CD8-positive, alpha-beta memory T cell (primary cell): ENCODE measurements around the gene PARD6G. TPM values are rescaled to one million over a fixed set of nuclear protein-coding genes. Genes with fewer than 3 reads are reported as not detected.
A peak's percentile ranks its signal among the peaks of the same experiment; 100 is the strongest.

Experiments used
- CTCF ChIA-PET: fragments of 350-600 bp; sonication (Branson Sonifier 250); formaldehyde crosslinking; loops from one replicate; lab custom pipeline; 2021; ENCODE audit warnings: antibody characterized with exemption; lab: Charles Lee
- POLR2A ChIA-PET: fragments of 350-600 bp; sonication (Branson Sonifier 250); formaldehyde crosslinking; loops from one replicate; lab custom pipeline; 2021; ENCODE audit warnings: antibody characterized with exemption; lab: Charles Lee
- DNase-seq, 5 donors: peaks; one replicate each; pipeline versions ENCODE4 v3.0.0 to v3.0.0-alpha.2; 2020 to 2022; ENCODE audit warnings: mixed read lengths in 1 of 5
- H3K27ac ChIP-seq: one replicate; pipeline ENCODE4 v1.7.0; 2013; ENCODE audit warnings: low read depth, mild to moderate bottlenecking, low read length, moderate library complexity
- H3K27me3 ChIP-seq: 2 replicates; pipeline ENCODE4 v1.7.0; 2013; ENCODE audit warnings: low read length, mild to moderate bottlenecking; ENCODE audit not compliant: insufficient read depth, poor library complexity, severe bottlenecking
- H3K36me3 ChIP-seq: 2 replicates; pipeline ENCODE4 v1.7.0; 2013; ENCODE audit warnings: mild to moderate bottlenecking, low read length, moderate library complexity; ENCODE audit not compliant: insufficient read depth
- H3K4me1 ChIP-seq: 2 replicates; pipeline ENCODE4 v1.7.0; 2013; ENCODE audit warnings: mild to moderate bottlenecking, low read length, moderate library complexity; ENCODE audit not compliant: insufficient read depth
- H3K4me3 ChIP-seq: 2 replicates; pipeline ENCODE4 v1.7.0; 2013; ENCODE audit warnings: mild to moderate bottlenecking, low read length
- H3K9me3 ChIP-seq: 2 replicates; pipeline ENCODE4 v1.7.0; 2013; ENCODE audit warnings: mild to moderate bottlenecking, low read length
- H3K27ac Mint-ChIP-seq, 8 donors: one replicate each; pipeline ENCODE4 v1.8.0; 2020 to 2021; ENCODE audit warnings: mixed read lengths in 8 of 8, mild to moderate bottlenecking in 6 of 8, inconsistent platforms in 3 of 8, moderate library complexity in 3 of 8
- H3K27me3 Mint-ChIP-seq, 2 donors: one replicate each; pipeline ENCODE4 v1.8.0; 2020 to 2021; ENCODE audit warnings: mixed read lengths in 2 of 2, mild to moderate bottlenecking in 1 of 2, moderate library complexity in 1 of 2
- H3K36me3 Mint-ChIP-seq, 3 donors: one replicate each; pipeline ENCODE4 v1.8.0; 2020 to 2021; ENCODE audit warnings: mixed read lengths in 3 of 3, inconsistent platforms in 1 of 3, mild to moderate bottlenecking in 1 of 3
- H3K4me1 Mint-ChIP-seq, 3 donors: one replicate each; pipeline ENCODE4 v1.8.0; 2020 to 2021; ENCODE audit warnings: mixed read lengths in 3 of 3, inconsistent platforms in 1 of 3, mild to moderate bottlenecking in 1 of 3
- H3K4me3 Mint-ChIP-seq, 7 donors: one replicate each; pipeline ENCODE4 v1.8.0; 2020 to 2021; ENCODE audit warnings: mixed read lengths in 7 of 7, mild to moderate bottlenecking in 6 of 7, moderate library complexity in 4 of 7, inconsistent platforms in 2 of 7
- H3K9me3 Mint-ChIP-seq, 5 donors: one replicate each; pipeline ENCODE4 v1.8.0; 2020 to 2022; ENCODE audit warnings: mixed read lengths in 5 of 5, mild to moderate bottlenecking in 3 of 5, moderate library complexity in 2 of 5, inconsistent platforms in 1 of 5
- polyA plus RNA-seq: library from polyadenylated mRNA; unstranded; fragments of 300-500 nt; fragmentation: Illumina TruSeq; gene quantifications from one replicate; pipeline ENCODE4 v1.2.3, GENCODE V29; 2021
- total RNA-seq, 2 experiments: library from RNA; stranded (reverse); gene quantifications; one replicate each; pipeline ENCODE4 v1.2.3, GENCODE V29; 2021

Gene PARD6G
- total and polyA plus RNA-seq, 3 experiments from 2014 or later: 0.32 to 0.48 (median 0.33) TPM

GRCh38 chr18:80189531-80189865 is 57.8 kb downstream of the PARD6G start:
- Mint-ChIP-seq H3K27me3 (peaks cover 4 to 12% of the 10 kb centered on the region in 2 donors), H3K27ac (peak overlapping the region in 1 of 8 donors; percentile 60), H3K9me3 (no peaks in the 10 kb centered on the region), H3K36me3 (no peaks in the 10 kb centered on the region), H3K4me1 (no peaks in the 10 kb centered on the region), H3K4me3 (no peak overlapping the region)
- H3K36me3 ChIP-seq: no peaks in the 10 kb centered on the region
- CTCF ChIA-PET: no interaction called here
- H3K27ac ChIP-seq: no peak overlapping the region
- no peak overlapping the region for H3K4me3 ChIP-seq
- H3K27me3 ChIP-seq: no peaks in the 10 kb centered on the region
- H3K9me3 ChIP-seq: no peaks in the 10 kb centered on the region
- no peaks in the 10 kb centered on the region for H3K4me1 ChIP-seq
- no peak for DNase-seq
- POLR2A ChIA-PET: no interaction called here

GRCh38 chr18:80188643-80189530 is 58.4 kb downstream of the PARD6G start:
- Mint-ChIP-seq H3K27ac (peak overlapping the region in 1 of 8 donors; percentile 60), H3K36me3 (no peaks in the 10 kb centered on the region), H3K4me3 (no peak overlapping the region), H3K27me3 (peaks cover 2 to 6% of the 10 kb centered on the region in 2 donors), H3K4me1 (no peaks in the 10 kb centered on the region), H3K9me3 (no peaks in the 10 kb centered on the region)
- H3K27me3 ChIP-seq: no peaks in the 10 kb centered on the region
- ChIA-PET CTCF (no interaction called here), POLR2A (no interaction called here)
- no peak for DNase-seq
- no peaks in the 10 kb centered on the region for H3K9me3 ChIP-seq
- no peak overlapping the region for H3K4me3 ChIP-seq
- H3K36me3 ChIP-seq: no peaks in the 10 kb centered on the region
- H3K27ac ChIP-seq: no peak overlapping the region
- no peaks in the 10 kb centered on the region for H3K4me1 ChIP-seq

- H3K4me3 Mint-ChIP-seq: no peak overlapping the region
- Histone ChIP-seq H3K27ac (no peak overlapping the region), H3K36me3 (no peaks in the 10 kb centered on the region), H3K27me3 (no peaks in the 10 kb centered on the region), H3K4me3 (no peak overlapping the region), H3K4me1 (no peaks in the 10 kb centered on the region), H3K9me3 (no peaks in the 10 kb centered on the region)
- POLR2A ChIA-PET: no interaction called here
- no peak for DNase-seq
- no peaks in the 10 kb centered on the region for H3K36me3 Mint-ChIP-seq
- peaks cover 2 to 6% of the 10 kb centered on the region in 2 donors for H3K27me3 Mint-ChIP-seq
- no peaks in the 10 kb centered on the region for H3K4me1 Mint-ChIP-seq
- H3K27ac Mint-ChIP-seq: no peak overlapping the region
- H3K9me3 Mint-ChIP-seq: no peaks in the 10 kb centered on the region
- CTCF ChIA-PET: no interaction called here
Observed at GRCh38 chr18:80187956-80188642, 59.2 kb downstream of the PARD6G start.

- Histone ChIP-seq H3K36me3 (no peaks in the 10 kb centered on the region), H3K27ac (no peak overlapping the region), H3K9me3 (no peaks in the 10 kb centered on the region), H3K4me3 (no peak overlapping the region), H3K27me3 (no peaks in the 10 kb centered on the region), H3K4me1 (no peaks in the 10 kb centered on the region)
- Mint-ChIP-seq H3K27ac (no peak overlapping the region), H3K9me3 (no peaks in the 10 kb centered on the region), H3K4me3 (no peak overlapping the region), H3K27me3 (peaks cover 2 to 3% of the 10 kb centered on the region in 2 donors), H3K36me3 (no peaks in the 10 kb centered on the region), H3K4me1 (peaks cover 0 to 8% (median 3%) of the 10 kb centered on the region in 3 donors)
- POLR2A ChIA-PET: no interaction called here
- DNase-seq: no peak
- CTCF ChIA-PET: no interaction called here
Observed at GRCh38 chr18:80185545-80185944, 61.8 kb downstream of the PARD6G start.

- Mint-ChIP-seq H3K36me3 (no peaks in the 10 kb centered on the region), H3K4me3 (no peak overlapping the region), H3K9me3 (no peaks in the 10 kb centered on the region), H3K27ac (no peak overlapping the region), H3K27me3 (peaks cover 2 to 3% of the 10 kb centered on the region in 2 donors), H3K4me1 (peaks cover 0 to 14% (median 6%) of the 10 kb centered on the region in 3 donors)
- Histone ChIP-seq H3K4me3 (no peak overlapping the region), H3K36me3 (no peaks in the 10 kb centered on the region), H3K9me3 (no peaks in the 10 kb centered on the region), H3K27ac (no peak overlapping the region), H3K27me3 (no peaks in the 10 kb centered on the region), H3K4me1 (no peaks in the 10 kb centered on the region)
- CTCF ChIA-PET: no interaction called here
- POLR2A ChIA-PET: no interaction called here
- DNase-seq: no peak
Observed at GRCh38 chr18:80184243-80184772, 63.0 kb downstream of the PARD6G start.

- Mint-ChIP-seq H3K9me3 (no peaks in the 10 kb centered on the region), H3K4me3 (no peak overlapping the region), H3K36me3 (no peaks in the 10 kb centered on the region), H3K4me1 (peaks cover 0 to 18% (median 6%) of the 10 kb centered on the region in 3 donors), H3K27ac (peak overlapping the region in 1 of 8 donors; percentile 39), H3K27me3 (peaks cover 2 to 3% of the 10 kb centered on the region in 2 donors)
- H3K4me1 ChIP-seq: no peaks in the 10 kb centered on the region
- H3K27ac ChIP-seq: no peak overlapping the region
- POLR2A ChIA-PET: no interaction called here
- H3K36me3 ChIP-seq: no peaks in the 10 kb centered on the region
- H3K4me3 ChIP-seq: no peak overlapping the region
- no peaks in the 10 kb centered on the region for H3K27me3 ChIP-seq
- H3K9me3 ChIP-seq: no peaks in the 10 kb centered on the region
- DNase-seq: no peak
- CTCF ChIA-PET: interaction anchor here (1.1 kb wide), 1 partner anchor 26 kb away, joined by 4 read pairs; no protein-coding TSS in a partner anchor
Observed at GRCh38 chr18:80183273-80184050, 63.9 kb downstream of the PARD6G start.

- Histone ChIP-seq H3K4me1 (no peaks in the 10 kb centered on the region), H3K27ac (no peak overlapping the region), H3K27me3 (no peaks in the 10 kb centered on the region), H3K36me3 (no peaks in the 10 kb centered on the region), H3K9me3 (no peaks in the 10 kb centered on the region), H3K4me3 (no peak overlapping the region)
- no peak overlapping the region for H3K27ac Mint-ChIP-seq
- peaks cover 0 to 24% (median 9%) of the 10 kb centered on the region in 3 donors for H3K4me1 Mint-ChIP-seq
- DNase-seq: no peak
- peaks cover 2% of the 10 kb centered on the region in 2 donors for H3K27me3 Mint-ChIP-seq
- no peak overlapping the region for H3K4me3 Mint-ChIP-seq
- ChIA-PET CTCF (interaction anchor here (1.1 kb wide), 1 partner anchor 25 kb away, joined by 4 read pairs; no protein-coding TSS in a partner anchor), POLR2A (interaction anchor here (0.6 kb wide), 1 partner anchor 43 kb away, joined by 6 read pairs; no protein-coding TSS in a partner anchor)
- H3K36me3 Mint-ChIP-seq: no peaks in the 10 kb centered on the region
- no peaks in the 10 kb centered on the region for H3K9me3 Mint-ChIP-seq
Observed at GRCh38 chr18:80182855-80183254, 64.5 kb downstream of the PARD6G start.
